HG03097 (cell line): ENCODE measurements around the gene HEPH.
A peak's percentile ranks its signal among the peaks of the same experiment; 100 is the strongest.
"Not testable (repeated sequence)": the region's sequence is repeated elsewhere in the genome, so short reads cannot be mapped to it uniquely, and the experiment has no call there.

Experiments
- ATAC-seq: cut with Tn5 transposase; IDR thresholded peaks from one replicate; pipeline ENCODE4 v1.9.1; 2021; ENCODE audit not compliant: unreplicated experiment, low FRiP score

HEPH gene, protein sequence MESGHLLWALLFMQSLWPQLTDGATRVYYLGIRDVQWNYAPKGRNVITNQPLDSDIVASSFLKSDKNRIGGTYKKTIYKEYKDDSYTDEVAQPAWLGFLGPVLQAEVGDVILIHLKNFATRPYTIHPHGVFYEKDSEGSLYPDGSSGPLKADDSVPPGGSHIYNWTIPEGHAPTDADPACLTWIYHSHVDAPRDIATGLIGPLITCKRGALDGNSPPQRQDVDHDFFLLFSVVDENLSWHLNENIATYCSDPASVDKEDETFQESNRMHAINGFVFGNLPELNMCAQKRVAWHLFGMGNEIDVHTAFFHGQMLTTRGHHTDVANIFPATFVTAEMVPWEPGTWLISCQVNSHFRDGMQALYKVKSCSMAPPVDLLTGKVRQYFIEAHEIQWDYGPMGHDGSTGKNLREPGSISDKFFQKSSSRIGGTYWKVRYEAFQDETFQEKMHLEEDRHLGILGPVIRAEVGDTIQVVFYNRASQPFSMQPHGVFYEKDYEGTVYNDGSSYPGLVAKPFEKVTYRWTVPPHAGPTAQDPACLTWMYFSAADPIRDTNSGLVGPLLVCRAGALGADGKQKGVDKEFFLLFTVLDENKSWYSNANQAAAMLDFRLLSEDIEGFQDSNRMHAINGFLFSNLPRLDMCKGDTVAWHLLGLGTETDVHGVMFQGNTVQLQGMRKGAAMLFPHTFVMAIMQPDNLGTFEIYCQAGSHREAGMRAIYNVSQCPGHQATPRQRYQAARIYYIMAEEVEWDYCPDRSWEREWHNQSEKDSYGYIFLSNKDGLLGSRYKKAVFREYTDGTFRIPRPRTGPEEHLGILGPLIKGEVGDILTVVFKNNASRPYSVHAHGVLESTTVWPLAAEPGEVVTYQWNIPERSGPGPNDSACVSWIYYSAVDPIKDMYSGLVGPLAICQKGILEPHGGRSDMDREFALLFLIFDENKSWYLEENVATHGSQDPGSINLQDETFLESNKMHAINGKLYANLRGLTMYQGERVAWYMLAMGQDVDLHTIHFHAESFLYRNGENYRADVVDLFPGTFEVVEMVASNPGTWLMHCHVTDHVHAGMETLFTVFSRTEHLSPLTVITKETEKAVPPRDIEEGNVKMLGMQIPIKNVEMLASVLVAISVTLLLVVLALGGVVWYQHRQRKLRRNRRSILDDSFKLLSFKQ

DNA sequence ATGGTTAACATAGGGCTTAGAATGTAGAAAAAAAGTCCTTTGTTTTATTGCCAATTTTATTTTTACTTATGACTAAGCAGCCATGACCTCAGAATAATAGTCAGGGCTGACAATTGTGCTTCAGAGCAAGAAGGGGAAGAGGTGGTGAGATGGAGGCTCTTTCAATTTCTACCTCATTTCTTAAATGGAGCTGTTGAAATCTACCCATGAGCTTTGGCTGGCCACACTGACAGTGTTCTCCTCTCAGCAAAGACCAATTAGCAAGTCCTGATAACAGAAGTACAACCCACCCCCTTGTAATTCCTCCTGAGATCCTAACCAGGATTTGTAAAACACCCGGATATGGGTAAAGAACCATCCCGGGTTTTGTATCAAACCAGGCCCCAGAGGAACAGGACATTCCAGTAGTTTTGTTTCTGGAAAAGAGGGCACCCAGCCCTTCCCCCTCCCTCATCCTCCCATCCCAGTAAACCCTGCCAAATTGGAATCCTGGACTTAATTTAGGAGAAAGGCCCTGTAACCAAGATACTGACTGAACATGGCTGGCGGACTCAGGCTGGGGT lies at the start of gene HEPH:
HEPH (plus strand) TSS at position 399 of the 563 bp plus-strand sequence. CDS start 6,324 bp downstream, outside the sequence.
- no peak for ATAC-seq

- not testable (repeated sequence) for ATAC-seq
These were observed 45.3 kb upstream of the HEPH start for GRCh38 chrX:66118722-66119121.

DNA sequence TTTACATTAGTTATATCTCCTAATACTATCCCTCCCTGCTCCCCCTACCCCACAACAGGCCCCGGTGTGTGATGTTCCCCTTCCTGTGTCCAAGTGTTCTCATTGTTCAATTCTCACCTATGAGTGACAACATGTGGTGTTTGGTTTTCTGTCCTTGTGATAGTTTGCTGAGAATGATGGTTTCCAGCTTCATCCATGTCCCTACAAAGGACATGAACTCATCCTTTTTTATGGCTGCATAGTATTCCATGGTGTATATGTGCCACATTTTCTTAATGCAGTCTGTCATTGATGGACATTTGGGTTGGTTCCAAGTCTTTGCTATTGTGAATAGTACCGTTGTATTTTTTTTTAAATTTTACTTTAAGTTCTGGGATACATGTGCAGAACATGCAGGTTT lies 42.7 kb upstream of the HEPH start:
- ATAC-seq: not testable (repeated sequence)

DNA sequence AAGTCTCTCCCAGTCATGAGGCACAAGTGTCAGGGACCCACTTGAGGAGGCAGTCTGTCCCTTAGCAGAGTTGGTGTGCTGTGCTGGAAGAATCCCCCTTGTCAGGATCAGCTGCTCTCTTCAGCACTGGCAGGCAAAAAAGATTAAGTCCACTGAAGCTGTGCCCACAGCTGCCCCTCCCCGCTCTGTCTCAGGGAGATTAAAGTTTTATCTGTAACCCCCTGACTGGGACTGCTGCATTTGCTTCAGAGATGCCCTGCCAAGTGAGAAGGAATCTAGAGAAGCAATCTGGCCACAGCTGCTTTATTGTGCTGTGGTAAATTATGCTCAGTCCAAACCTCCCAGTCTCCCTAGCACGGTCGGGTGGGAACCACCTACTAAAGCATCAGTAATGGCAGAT lies 37.4 kb upstream of the HEPH start:
- ATAC-seq: no peak

DNA sequence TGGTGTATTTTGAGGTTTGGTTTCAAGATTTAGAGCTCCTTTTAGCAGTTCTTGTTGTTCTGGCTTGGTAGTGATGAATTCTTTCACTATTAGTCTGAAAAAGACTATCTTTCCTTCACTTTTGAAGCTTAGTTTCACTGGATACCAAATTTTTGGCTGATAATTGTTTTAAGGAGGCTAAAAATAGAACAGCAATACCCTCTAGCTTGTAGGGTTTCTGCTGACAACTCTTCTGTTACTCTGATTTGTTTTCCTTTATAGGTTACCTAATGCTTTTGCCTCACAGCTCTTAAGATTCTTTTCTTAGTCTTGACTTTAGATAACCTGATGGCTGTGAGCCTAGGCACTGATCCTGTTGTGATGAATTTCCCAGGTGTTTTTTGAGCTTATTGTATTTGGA lies 33.6 kb upstream of the HEPH start:
- ATAC-seq: no peak

GRCh38 chrX:66135284-66135683 lies 28.8 kb upstream of the HEPH start:
- ATAC-seq: not testable (repeated sequence)

- no peak for ATAC-seq
These were observed 21.7 kb upstream of the HEPH start for GRCh38 chrX:66142351-66142750.

DNA sequence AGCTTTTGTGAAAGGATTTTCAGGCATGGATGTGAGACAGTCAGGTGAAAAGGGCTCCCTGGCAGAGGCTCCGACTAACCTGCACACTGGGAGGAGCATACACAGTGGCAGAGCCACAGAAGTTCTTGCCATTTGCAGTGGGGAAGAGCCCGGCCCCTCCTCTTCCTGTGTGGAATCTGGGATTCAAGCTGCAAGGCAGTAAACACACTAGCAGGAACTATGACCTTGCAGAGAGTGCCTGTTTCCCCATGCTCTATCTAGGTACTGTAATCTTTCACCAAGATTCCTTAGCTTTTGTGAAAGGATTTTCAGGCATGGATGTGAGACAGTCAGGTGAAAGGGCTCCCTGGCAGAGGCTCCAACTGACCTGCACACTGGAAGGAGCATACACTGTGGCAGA lies 19.8 kb upstream of the HEPH start:
- no peak for ATAC-seq

- no peak for ATAC-seq
These were observed 14.5 kb upstream of the HEPH start for GRCh38 chrX:66149519-66149918.

DNA sequence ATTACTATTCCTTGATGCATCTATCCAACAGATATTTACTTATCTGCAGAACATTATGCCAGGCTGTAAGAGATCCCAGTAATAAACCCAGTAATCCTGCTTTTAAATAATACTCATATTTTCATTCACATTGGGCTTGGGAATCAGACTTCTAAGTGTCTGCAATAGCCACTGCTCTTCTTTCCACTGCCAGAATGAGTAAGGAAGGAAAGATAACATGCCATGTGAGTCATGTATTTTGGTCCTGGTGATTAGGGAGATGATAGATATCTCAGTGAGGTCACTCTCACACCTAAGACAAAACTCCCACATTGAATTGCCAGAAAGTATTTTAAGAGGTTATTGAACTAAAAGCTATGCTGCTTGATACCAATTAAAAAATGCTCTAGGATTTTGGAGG lies 13.9 kb upstream of the HEPH start:
- ATAC-seq: no peak

GRCh38 chrX:66162331-66162822 lies 1.7 kb upstream of the HEPH start:
- no peak for ATAC-seq

GRCh38 chrX:66163447-66163846 lies 600 bp upstream of the HEPH start:
- no peak for ATAC-seq

DNA sequence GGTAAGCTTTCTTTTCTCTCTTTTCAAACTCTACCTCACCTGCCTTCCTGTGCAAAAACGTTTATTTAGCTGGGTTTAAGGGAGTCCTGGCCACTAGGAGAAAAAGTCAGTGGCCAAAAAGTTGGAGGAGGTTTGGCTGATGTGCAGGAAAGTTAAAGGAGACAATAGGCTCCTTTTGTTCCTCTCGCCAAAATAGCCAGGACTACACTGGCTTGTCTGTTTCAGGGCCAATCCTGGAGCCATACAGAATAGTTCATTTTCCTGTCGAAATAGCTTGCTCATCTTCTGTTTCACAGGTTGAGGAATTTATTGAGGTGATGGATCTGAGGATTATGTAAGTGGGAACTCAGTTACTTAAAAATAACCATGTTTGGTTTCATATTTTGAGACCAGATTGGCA lies 423 bp downstream of the HEPH start:
- ATAC-seq: no peak

DNA sequence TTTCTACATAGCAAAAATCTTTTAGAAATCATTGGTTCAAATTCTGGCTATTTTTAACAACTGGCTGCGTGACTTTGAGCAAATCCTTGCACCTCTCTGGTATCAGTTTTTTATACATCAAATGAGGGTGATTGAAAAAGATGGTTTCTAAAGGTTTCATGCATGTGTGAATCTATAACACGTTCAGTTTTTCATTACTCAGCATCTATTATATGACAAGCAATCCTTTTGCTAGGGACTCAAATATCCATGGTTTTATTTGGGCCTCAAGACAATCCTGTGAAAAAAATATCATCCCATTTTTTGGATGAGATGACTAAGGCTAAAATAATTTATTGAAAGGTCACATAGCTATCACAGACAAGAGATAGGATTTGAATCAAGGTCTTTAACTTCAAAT lies 884 bp downstream of the HEPH start:
- ATAC-seq: no peak

DNA sequence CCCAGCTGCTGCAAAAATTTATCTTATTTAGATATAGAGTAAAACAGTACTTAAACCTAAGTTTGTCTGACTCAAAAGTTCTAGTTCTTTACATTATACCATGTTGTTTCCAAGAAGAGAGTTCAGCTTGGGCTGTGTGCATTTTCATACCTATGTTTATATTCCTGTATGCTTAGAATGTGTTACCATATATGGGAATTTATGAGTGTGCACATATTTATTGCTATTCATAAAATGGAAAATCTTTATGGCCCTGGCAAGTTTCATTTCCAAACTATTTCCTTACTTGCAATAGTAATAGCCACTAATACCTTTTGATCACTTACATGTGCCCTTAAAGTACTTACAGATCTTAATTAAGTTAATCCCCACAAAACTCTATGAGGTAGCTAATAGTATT lies 2.6 kb downstream of the HEPH start:
- ATAC-seq: no peak

DNA sequence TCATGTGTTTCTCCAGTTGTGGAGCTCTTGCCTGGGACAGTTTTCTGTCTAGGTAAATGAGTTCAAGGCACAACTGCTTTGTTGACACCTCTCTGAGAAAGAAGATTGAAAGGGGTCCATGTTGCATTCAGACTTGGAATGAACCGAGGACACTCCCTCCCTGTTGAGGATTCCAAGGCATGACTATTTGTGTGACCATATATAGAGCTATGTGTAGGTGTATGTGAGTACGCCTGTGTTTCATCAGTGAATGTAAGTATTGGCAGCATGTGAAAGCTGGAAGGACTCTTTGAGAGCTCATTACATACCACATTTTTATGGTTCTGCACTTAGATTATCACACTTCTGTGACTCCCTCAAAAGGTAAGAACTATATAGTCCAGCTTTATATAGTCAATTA lies 3.4 kb downstream of the HEPH start:
- ATAC-seq: no peak

DNA sequence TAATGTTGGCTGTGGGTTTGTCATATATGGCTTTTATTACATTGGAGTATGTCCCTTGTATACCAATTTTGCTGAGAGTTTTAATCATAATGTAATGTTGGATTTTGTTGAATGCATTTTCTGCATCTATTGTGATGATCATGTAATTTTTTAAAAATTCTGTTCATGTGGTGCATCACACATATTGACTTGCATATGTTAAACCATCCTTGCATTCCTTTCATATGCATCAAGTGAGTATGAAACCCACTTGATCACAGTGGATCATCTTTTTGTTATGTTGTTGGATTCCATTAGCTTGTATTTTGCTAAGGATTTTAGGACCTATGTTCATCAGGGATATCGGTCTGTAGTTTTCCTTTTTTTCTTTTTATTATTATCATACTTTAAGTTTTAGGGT lies 12.1 kb downstream of the HEPH start:
- ATAC-seq: no peak

GRCh38 chrX:66191563-66191962 lies 27.5 kb downstream of the HEPH start:
- ATAC-seq: no peak

GRCh38 chrX:66193821-66194220 lies 29.8 kb downstream of the HEPH start:
- no peak for ATAC-seq

GRCh38 chrX:66200050-66200664 lies 36.1 kb downstream of the HEPH start:
- peak; percentile 72 for ATAC-seq
